NCI-H510A treated with DMSO at 0.1 percent for 48 hours (cell line): ENCODE results near the gene VWDE.
A peak's percentile ranks its signal among the peaks of the same experiment; 100 is the strongest.
"Not testable (repeated sequence)": the region's sequence is repeated elsewhere in the genome, so short reads cannot be mapped to it uniquely, and the experiment has no call there.

ENCODE experiments used
- DNase-seq: peaks from one replicate; lab custom pipeline; 2025; lab: John Stamatoyannopoulos, UW

The VWDE gene

DNA sequence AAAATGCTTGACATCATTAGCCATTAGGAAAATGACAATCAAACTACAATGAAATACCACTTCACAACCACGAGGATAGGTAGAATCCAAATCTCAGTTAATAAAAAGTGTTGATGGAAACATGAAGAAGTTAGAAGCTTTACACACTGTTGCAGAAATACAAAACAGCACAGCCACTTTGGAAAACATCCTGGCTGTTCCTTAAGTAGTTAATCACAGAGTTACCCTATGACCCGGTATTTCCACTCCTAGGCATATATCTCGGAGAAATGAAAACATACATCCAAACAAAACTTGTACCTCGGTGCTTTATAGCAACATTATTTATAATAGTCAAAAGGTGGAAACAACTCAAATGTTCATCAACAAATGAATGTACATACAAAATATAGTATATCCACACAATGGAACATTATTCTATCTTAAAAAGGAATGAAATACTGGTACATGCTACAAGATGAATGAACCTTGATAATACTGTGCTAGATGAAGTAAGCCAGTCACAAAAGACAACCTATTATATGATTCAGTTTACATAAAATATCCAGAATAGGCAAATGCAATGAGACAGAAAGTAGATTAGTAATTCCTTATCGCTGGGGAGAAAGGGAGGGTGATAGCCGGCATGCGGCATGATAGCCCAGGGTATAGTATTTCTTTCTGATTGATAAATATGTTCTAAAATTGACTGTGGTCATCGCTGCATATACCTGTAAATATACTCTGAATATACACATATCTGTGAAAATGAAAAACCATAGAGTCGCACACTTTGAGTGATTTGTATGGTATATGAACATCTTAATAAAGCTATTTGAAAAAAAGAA, 1.9 kb downstream of the VWDE start:
- no peak for DNase-seq

DNA sequence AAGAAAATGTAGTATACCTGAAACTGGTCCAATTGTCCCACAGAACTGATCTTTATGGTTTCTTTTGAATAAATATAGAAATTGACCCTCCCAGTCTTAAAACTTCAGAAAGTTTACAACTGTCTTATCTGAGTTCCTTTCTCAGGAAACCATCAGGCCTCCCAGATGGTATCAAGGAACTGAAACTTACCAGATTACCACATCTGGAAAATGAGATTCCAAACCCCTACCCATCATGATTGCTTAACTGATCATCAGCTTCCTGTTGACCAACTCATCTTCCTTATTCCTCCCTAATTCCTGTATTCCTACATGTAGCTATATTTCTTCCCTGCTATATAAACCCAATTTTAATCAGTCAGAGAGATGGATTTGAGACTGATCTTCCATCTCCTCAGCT, 5.5 kb downstream of the VWDE start:
- DNase-seq, result no peak

DNA sequence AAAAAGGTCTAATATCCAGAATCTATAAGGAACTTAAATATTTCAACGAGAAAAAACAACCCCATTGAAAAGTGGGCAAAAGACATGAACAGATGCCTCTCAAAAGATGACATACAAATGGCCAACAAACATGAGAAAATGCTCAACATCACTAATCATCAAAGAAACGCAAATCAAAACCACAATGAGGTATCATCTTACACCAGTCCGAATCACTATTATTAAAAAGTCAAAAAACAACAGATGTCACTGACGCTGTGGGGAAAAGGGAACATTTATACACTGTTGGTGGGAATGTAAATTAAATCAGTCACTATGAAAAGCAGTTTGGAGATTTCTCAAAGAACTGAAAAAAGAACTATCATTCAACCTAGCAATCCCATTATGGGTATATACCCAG, 6.0 kb downstream of the VWDE start:
- DNase-seq, result no peak

DNA sequence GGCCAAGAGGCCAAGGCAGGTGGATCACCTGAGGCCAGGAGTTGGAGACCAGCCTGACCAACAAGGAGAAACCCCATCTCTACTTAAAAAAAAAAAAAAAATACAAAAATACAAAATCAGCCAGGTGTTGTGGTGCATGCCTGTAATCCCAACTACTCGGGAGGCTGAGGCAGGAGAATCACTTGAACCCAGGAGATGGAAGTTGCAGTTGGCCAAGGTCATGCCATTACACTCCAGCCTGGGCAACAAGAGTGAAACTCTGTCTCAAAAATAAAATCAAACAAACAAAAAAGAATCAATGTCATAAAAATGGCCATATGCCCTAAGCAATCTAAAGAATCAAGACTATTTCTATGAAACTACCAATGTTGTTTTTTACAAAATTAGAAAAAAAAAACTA, 7.0 kb downstream of the VWDE start:
- not testable (repeated sequence) for DNase-seq

DNA sequence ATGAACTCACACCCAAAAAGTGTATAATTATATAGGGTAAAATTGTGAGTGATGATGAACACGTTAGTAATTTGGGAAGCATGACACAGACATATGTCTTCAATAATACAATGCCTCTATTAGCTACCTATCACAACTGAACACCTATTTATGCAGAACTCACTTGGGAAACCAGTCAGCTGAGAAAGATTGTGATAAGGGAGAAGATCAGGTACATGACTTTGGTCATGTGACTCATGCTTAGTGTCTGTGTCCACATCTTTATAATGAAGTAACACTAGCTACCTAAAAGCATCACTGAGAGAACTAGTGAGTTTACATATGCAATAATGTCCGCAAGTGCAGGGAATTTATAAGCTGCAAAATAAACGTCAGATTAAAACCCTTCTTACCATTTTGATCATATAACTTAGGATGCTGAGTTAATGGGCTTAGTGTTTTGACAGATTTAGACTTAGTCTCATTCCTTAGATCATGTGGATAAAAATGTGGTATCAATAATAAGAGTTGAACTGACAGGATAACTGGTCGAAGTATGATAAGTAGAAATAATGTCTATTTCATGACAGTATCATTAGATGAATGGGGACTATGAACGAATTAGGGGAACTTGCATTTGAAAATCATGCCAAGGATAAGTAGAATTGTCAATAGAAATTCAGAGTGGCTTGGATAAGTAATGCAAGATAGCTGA, 11.6 kb downstream of the VWDE start:
- DNase-seq, result peak; percentile 29

DNA sequence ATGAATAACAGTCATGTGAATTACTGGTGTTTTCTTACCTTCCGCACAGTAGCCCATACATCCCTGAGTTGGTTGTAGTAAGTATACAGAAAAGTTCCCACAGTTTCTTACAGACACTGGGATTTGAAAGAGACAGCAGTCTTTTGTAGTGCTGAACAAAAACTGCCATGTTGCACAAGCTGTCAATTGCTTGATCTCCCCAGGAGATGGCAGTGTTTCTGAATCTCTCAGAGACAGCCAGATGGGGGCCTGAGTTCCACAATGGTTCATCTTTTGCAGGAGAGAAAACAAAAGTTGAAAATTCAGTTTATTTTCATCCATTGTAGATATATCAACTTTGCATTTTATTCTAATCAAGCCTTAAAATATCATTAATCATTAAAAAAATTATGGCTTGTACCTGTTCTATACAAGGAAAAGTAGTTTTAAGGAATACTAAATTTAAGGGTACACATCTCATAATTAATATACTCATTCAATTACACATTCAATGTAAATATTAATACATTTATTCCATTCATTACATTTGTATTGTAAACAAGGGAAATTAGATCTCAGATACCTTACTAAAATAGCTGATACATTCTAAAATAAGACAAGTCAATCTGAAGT, 14.5 kb downstream of the VWDE start:
- peak; percentile 46 for DNase-seq

DNA sequence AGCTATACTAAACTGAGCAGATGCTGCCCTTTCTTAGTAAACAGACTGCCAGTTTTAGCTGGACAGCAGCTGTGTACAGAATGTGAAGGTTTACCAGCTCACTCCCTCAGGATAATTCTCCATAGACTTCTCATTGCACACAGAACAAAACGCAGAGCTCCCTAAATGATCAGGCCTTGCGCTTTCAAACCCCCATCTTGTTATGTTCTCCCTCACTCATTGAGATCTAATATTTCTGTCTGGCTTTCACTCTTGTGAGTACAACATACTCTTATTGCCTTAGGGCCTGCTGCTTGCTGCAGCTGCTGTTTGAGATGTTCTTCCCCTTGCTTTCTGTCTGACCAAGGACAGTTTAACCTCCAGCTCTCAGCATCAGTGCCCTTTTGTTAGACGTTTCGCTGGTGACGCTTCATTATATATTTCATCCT, 17.3 kb downstream of the VWDE start:
- peak; percentile 95 for DNase-seq

DNA sequence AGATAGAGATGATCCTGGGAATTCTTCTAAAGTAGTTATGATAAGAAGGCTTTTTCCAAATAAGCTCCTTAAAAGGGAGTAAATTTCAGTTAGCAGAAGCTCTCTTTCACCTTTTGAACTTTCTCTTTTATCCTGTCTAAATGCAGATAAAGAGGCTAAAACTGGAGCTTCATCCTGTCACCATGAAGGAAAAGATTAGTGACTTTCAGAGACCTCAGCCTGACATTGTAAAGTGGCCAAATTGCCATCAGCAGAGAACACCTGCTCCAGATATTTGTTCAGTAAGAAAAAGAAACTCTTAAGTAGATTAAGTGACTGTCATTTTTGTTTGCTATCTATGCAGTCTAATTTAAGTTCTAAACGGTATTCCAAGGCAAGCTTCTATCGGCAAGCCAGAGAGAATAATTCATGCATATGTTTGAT, 18.3 kb downstream of the VWDE start:
- DNase-seq, result peak; percentile 89

DNA sequence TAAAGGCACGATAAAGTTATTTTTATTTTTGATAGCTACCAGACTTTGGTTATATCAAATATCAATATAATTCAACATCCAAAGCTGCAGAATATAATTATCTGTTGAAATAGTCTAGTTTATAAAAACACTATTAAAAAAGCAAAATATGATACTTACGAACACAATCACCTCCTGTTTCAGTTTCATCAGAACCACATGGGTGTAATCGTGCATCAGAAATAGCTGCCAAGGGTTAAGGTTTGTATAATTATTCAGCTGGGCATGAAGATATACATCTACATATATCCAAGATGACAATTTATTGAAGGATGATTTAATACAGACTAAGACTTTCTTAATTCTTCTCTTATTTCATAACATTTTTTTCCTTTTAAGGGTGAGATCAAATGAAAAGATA, 20.3 kb downstream of the VWDE start:
- no peak for DNase-seq

DNA sequence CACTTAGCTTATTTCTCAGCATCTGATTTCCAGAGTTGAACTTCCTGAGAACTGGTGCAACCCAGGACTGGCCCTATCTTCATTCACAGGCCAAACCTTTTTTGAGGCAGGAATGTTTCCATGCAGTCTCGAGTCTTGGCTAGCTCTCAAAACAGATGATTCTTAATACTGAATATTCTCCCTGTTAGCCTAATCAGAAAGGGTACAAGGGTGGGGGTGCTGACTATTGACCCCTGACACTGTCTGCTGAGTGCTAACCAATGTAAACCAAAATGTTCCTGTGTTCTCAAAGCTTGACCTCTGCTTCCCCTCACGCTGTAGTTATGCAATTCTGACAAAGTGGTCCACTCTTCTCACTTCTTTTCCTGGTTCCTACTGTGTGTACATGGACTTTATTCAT, 25.3 kb downstream of the VWDE start:
- no peak for DNase-seq

DNA sequence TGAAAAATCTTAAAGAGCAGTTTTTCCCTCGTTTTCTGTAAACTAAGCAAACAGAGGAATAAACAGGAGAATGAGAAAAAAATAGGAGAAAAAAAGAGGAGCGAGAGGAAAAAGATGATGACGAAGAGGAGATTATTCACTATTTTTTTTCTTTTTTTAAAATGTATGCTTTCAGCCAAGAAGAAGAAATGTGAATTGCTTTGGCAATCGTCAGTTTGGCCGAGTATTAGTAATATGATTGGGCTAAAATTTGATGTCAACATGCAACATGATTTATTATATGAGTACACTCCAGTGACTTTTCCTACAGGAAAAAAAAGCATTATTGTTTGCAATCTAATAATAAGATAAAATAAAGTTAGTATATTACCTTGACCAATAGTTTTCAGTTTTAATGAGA, 26.3 kb downstream of the VWDE start:
- no peak for DNase-seq

DNA sequence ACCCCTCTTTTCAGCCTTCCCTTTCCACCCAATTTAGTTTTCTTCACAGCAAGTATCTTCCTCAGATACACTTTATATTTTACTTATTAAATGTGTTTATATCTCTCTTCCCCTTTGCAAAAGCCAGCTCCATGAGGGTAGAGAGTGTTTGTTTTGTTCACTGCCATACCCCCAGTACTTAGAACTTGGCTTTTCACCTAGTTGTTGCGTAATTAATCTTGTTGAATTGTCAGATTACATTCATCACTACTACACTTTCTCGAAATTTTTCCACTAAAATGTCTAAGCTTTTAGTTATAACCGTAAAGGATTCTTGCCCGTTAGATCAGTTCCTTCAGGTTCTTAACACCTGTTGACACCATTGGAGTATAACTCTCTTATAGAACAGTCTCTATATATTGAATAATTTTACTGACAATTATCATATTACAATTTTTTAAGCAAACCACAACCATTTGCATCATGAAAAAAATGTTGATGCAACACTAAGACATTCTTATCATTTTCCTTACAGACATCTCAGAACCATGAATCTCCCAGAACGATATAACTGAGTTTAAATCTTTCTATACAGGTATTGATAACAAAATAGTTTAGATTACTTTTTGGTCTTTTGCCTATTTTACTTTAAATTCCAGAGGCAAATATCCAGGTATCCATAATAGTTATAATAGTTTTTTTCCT, 29.9 kb downstream of the VWDE start:
- DNase-seq, result no peak

DNA sequence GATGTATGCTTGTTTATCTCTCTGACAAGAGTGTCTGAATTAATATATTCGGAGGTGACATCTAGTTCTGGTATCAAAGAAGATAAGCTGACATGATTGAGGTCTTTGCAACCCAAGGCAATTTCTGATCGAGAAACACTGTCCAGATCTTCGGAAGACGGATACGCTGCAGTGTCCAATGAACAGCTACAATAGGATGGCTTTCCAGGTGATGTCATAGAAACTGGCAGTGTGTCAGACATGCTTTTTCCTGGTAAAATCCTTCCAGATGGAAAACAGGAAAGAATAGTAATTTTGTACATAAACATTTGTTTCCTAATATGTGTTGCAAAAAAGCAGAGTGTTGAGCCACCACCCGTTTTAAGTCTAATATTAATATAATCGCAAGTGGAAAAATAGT, 33.4 kb downstream of the VWDE start:
- no peak for DNase-seq

DNA sequence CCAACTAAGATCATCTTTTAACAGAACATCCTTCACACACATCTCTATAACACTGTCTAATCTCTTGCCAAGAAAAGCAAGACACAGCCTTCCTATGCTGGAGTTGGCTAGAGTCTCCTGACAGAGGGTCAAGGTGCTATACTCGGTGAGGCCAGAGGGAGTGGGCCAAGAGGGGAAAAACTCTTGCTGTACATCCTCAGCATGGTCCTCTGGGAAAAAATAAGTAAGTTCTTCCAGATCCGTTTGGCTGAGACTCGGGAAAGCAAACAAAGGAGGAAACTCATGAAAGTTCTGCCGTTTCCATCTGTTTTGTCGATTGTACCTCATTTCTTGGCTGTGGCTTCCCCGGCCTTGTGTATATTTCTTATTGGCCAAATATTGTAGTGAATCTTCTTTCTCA, 33.9 kb downstream of the VWDE start:
- DNase-seq, result no peak

DNA sequence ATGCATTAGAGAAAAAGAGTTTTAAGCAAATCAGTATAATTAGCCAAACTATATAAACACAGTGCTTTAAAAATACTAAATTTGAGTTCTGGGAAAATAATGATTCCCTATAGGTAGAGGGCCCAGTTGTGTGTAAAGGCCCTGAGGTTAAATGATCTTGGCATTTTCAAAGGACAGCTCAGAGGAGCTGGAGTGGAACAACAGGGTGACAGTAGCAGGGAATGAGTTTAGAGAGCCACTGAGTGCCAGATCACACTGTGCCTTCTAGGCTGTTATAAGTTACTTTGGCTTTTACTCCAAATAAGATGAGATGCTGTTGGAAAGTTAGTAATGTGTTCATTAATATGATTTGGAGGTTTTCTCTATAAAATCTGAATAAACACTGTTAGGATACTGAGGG, 34.6 kb downstream of the VWDE start:
- no peak for DNase-seq

DNA sequence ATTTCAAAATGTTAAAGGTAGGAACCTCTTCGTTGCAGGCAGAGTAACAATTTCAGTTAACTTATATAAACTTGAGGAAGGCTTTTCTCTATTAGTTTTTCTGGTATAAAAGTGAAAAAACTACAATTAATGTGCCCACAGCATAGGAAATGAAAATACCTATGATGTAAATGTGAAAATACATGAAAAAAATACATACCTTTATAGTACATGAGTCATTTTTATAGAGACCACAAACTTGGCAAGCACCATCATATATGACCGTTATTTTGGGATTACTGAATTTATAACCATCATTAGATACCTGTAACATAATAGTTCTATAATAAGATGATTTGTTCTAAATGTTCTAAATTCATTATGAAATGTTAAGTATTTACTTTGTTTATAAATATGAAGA, 42.7 kb downstream of the VWDE start:
- DNase-seq, result no peak

DNA sequence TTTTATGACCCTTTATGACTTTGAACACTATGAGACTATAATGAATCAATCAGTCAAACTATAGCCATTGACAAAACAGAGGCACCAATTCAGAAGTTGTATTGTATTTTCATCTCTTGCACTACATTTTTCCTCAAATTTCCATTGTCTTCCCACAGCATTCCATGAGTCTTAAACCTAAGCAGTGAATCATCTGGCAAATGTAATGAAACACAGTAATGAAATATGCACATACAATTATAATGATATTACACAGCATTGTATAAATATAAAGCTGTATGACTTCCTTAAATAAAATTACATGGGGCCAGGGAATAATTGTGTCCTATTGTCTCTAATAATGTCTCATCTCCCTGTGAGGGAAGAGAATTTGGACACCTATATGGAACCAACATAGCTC, 45.0 kb downstream of the VWDE start:
- no peak for DNase-seq

DNA sequence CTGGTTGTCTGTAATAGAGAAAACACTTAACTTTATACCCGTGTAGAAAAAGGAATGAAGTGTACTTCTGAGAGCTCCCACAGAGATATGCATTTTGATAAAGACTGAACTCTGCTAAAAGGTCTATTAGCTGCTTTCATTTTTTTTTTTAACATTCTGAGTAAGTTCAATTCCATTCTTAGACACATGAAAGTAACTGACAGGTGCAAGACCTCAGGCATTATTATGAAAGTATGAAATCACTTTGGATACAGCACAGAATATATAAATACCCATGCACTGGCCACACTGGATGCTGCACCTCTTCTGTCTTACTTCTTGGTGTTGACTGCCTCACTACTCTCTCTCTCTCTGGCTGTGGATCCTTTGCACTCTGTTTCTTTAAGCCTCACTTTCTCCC, 46.2 kb downstream of the VWDE start:
- no peak for DNase-seq

DNA sequence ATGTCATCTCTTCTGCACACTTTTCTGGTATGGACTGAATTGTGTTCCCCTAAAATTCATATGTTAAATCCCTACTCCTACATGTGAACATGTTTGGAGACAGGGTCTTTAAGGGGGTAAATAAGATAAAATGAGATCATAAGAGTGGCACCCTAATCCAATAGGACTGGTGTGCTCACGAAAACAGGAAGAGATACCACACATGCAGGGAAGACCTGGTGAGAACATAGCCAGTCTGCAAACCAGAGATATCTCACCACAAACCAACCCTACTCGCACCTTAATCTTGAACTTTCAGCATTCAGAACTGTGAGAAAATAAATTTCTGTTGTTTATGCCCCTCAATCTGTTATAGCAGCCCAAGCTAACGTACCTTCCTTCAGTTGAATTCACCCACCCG, 51.8 kb downstream of the VWDE start:
- DNase-seq, result no peak

DNA sequence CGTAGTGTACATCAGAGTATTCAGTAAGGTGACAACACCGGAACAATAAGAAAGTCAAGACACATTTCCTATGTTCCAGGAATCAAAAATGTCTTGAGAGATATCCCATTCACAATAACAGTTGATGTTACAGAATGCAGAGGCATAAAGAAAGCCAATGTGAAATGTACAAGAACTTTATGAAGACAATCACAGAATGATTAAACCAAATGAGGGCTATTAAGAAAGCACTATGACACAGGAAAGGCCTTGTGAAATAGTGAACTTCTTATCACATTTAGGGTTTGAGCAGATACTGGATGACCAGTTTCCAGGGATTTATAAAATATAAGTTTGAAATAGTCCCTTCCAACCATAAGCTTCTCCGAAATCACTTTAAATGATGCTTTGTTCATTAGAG, 52.7 kb downstream of the VWDE start:
- DNase-seq, result no peak

DNA sequence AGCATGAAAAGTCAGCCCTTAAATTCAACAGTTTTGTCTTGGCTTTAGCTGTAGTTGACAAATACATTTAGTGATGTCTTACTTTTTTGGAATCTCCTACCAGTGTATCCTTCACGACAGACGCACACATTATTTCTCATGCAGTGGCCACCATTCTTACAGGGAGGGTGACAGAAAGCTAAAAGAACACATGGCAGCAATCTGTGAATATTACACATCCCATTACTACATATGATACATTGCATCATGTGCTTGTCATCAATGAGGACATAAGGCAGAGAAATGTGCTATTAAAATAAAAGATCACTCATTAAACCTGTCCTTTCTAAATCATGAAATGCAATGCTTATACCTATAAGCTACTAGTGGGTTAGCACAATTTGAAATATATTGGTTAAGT, 66.6 kb downstream of the VWDE start:
- no peak for DNase-seq

DNA sequence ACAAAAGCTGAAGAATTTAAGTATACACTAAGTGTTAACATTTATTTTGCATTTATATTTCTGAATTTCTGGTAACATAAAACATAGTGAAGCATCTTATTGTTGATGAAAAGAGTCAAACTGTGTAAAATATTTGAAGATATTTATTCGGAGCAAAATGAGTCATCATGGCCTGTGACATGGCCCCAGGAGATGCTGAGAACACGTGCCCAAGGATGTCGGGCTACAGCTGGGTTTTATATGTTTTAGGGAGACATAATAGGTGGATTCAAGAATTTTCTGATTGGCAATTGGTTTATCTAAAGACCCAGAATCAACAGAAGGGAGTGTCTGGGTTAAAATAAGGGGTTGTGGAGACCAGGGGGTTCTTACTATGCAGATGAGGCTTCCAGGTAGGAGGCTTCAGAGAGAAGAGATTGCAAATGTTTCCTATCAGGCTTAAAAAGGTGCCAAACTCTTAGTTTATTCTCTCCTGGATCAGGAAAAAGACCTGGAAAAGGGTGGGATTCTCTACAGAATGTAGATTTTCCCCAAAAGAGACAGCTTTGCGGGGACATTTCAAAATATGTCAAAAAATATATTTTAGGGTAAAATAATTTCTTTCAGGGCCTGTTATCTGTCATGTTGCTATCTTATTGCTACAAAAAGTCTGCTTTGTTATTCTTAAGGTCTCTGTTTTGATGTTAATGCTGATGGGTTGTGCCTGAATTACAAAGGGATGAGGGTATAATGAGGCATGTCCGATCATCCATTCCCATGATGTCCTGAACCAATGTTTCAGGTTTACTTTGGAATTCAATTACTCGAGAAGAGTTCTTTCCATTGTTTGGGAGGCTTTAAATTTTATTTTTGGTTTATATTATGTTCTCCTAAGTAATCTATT, 74.5 kb downstream of the VWDE start:
- no peak for DNase-seq
